ENCODE measurements around the gene ATP6V1F.

GRCh38 chr7:128878226-128879105, 15.8 kb downstream of the ATP6V1F start:
- no peak for TF ChIP-seq CTCF (IDR thresholded peaks at IDR 0.05)
- no peak for TF ChIP-seq POLR2A (IDR thresholded peaks at IDR 0.05)
- TF ChIP-seq POLR2AphosphoS5 (IDR thresholded peaks at IDR 0.05), result no peak

All from stomach (tissue), 4 donors.